ENCODE data around the gene TEX11.

The TEX11 gene

DNA sequence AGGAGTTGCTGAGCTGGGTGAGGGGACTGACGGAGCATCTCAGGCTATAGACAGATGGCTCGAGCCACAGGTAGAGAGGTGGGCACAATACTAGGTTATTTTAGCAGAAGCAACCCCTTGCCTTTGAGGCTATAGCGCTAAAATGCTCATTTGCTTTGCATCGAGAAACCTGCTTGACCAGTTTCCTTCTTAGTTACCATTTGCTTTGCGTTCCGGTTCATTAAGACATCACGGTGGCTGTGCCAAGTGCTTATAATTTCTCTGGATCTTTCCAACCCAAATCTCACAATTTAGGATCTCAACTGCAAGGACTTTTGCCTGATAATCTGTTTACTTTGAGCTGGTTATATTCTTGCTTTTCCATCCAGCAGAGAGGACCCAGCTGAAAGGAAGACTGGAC is 423.0 kb downstream of the TEX11 start:
- DNase-seq = no peak

DNA sequence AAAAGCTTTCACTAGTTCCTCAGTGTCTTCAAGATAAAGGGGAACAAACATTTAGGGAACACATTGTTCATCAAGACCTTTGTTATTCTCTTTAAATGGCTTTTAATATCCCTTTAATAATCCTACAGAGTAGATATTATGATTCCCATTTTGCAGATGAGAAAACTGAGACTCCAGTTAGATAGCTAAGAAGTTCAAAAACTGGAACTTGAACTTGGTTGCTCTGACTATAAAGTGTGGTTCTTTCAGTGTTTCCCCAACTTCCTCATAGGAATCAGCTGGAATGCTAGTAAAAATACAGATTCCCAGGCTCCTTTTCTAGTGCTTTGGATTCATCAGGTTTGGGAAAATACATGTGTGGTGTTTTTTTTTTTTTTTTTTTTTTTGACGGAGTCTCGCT is 426.2 kb downstream of the TEX11 start:
- DNase-seq = no peak

DNA sequence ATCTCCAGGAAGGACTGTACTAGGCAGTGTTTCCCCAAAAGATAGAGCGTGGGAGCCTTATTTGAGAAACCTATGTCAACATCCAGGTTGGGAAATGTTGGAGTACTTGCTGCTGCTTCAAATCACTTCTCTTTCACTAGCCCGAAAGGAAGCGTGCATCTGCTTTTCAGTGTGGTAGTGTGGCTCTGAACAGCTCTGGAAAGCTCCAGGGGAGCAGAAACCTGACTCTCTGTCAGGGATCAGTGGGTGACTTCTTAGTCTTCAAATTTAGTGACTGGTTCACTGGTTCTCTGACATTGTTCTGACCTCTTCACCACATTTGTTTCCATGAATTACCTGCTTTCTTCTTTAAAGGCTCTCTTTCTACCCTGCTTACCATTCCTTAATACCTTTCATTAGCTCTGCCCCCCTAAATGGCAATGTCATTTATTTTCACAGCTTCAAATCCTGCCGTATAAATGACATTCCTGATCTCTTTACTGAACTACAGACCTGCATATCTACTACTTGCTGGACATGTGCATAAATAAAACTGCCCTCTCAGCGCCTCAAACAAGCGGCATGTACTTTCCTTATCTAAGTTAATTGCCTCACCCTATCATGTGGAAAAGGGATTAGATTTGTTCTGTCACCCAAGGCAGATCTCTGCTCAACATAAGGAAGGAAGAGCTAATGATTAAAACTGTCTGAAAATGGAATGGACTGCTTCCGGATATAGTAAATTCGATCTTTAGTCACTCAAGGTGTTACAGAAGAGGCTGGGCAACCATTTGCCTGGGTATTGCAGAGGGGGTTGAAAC is 426.8 kb downstream of the TEX11 start:
- DNase-seq = no peak

DNA sequence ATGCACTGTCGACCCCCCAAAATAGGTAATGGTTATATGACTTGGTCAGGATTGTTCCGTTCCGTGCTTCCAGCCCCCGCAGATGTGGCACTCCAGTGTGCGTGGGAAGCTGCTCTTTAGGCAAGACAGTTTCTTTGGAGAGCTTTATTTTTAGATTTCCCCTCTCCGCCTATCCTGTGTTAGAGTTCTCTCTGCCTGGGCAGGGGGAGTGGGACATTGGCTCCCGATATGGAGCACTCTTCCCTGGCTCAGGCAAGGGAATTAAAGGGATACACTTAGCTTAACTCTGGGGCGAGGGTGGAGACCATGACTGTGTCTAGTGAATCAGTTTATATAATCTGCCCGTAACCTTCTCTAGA is 427.9 kb downstream of the TEX11 start:
- no peak for DNase-seq

DNA sequence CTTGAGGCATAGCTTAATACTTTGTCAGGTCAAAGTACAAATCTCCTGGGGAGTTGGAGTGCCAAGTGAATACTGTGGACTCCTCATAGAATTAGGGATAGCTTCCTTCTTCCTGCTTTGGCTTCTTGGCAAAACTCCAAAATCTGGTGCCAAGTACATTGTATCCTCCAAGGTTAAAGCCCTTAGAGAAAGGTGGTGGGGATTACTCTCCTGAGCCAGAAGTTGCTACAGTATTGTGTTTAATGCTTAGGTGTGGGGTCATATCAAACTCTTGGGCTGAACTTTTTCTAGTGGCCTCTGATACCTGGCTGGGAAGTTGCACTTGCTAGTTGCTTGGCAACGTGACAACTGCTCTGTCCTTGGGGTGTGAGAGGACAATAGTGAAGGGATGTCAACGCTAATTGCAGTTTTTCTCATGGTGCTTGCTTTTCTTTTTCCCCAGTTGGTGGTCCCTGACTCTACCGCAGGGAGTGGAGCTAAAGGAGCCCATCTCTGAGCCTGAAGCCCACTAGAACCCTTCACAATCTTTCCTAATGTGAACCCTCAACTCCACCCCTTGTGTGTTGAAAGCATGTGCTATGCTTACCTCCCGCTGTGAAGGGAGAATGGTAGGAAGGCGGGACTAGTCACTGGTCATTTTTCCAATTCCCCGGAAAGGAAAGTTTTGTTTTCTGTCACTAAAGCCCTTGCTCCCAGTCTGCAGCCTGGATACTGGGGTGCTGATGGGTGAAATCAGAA is 428.4 kb downstream of the TEX11 start:
- no peak for DNase-seq

DNA sequence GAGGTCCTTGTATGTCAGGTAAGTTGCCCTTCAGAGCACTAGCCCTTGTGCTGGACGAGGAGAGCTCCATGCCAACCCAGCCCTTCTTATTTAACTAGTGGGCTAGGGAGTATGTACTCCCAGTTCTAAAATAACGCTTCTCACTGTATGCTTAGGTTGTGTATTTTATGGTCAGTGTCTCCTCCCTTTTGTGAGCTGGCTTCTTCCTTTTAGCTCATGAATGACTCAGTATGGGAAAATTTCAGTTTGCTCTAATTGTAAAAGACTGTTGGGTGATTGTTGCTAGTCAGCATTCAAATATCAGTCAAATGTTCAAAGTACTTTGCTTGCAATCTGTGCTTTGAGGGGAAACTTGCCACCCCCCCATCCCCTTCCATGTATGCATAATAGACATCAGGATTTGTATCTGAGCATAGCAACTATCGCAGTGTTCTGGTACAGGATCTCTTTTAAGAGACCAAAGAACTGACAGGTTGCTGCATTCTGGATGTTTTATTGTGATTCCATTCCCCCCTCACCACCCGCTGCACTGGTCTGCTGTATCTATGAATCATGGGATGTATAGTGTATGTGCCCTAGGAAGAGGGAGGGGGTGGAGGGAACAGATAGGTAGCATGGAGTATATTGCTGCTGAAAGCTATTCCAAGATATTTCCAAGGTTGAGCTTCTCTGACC is 429.1 kb downstream of the TEX11 start:
- DNase-seq = no peak

Measured in effector CD4-positive, alpha-beta T cell (primary cell).